K562 (cell line): ENCODE data around the gene ABHD16A. TPM values are rescaled to one million over a fixed set of nuclear protein-coding genes. Genes with fewer than 3 reads are reported as not detected.

Experiments used
- ARHGAP35 ChIP-seq: fragments of 450-650 bp; IDR thresholded peaks from 2 replicates; pipeline ENCODE4 v1.6.1; 2018; ENCODE audit not compliant: partially characterized antibody
- ASH1L ChIP-seq: fragments of 450-650 bp; IDR thresholded peaks from 2 replicates; pipeline ENCODE4 v1.6.1; 2018; ENCODE audit warnings: borderline replicate concordance, mild to moderate bottlenecking, low read depth; ENCODE audit not compliant: partially characterized antibody
- DMBX1 ChIP-seq: fragments of 250-450 bp; sonication (Bioruptor Pico); IDR thresholded peaks from 2 replicates; pipeline ENCODE4 v1.8.0; 2022; ENCODE audit warnings: inconsistent platforms, mild to moderate bottlenecking, moderate library complexity, borderline replicate concordance
- FOXA3 ChIP-seq, 2 experiments: fragments of 450-650 bp in 1 of 2; sonication (generic) in 1 of 2; formaldehyde crosslinking; IDR thresholded peaks in 1 of 2; conservative IDR thresholded peaks in 1 of 2; 2 replicates each; pipeline versions ENCODE4 v1.4.0 to v1.8.0; 2020 to 2022; ENCODE audit warnings: mild to moderate bottlenecking in 2 of 2, missing genetic modification reagents in 1 of 2
- KLF6 ChIP-seq: fragments of 250-450 bp; sonication (Bioruptor Pico); IDR thresholded peaks from 2 replicates; pipeline ENCODE4 v1.4.0; 2020; ENCODE audit warnings: mild to moderate bottlenecking, moderate library complexity, borderline replicate concordance
- NKRF ChIP-seq: fragments of 450-650 bp; IDR thresholded peaks from 2 replicates; pipeline ENCODE4 v1.6.1; 2016; ENCODE audit warnings: borderline replicate concordance
- NR2C2 ChIP-seq, 2 experiments: fragments of 200-800 bp in 1 of 2; sonication (Bioruptor generic) in 1 of 2; sonication (generic) in 1 of 2; formaldehyde crosslinking in 1 of 2; IDR thresholded peaks; 2 replicates each; pipeline versions ENCODE4 v1.6.1 to v1.8.0; 2016 to 2022; ENCODE audit warnings: mild to moderate bottlenecking in 1 of 2, missing compliant biosample characterization in 1 of 2, missing genetic modification characterization in 1 of 2, missing genetic modification reagents in 1 of 2
- STAT6 ChIP-seq: sonication (generic); formaldehyde crosslinking; IDR thresholded peaks from 2 replicates; pipeline ENCODE4 v1.8.1; 2023; ENCODE audit warnings: mild to moderate bottlenecking, missing genetic modification reagents
- USF1 ChIP-seq: sonication (generic); formaldehyde crosslinking; IDR thresholded peaks from 2 replicates; pipeline ENCODE4 v1.9.0; 2022; ENCODE audit warnings: mild to moderate bottlenecking, missing genetic modification reagents
- ZBED1 ChIP-seq: IDR thresholded peaks from 2 replicates; pipeline ENCODE4 v1.6.1; 2014
- ZBTB7A ChIP-seq: IDR thresholded peaks from 2 replicates; pipeline ENCODE4 v1.6.1; 2011; ENCODE audit warnings: low read depth, mild to moderate bottlenecking, low read length, moderate library complexity, borderline replicate concordance; ENCODE audit not compliant: control insufficient read depth
- ZNF140 ChIP-seq: fragments of 250-450 bp; sonication (Bioruptor Pico); IDR thresholded peaks from 2 replicates; pipeline ENCODE4 v1.8.0; 2021; ENCODE audit warnings: moderate library complexity, mild to moderate bottlenecking, inconsistent platforms
- ZNF263 ChIP-seq: sonication (generic); formaldehyde crosslinking; IDR thresholded peaks from 2 replicates; pipeline ENCODE4 v1.8.0; 2022; ENCODE audit warnings: mild to moderate bottlenecking, missing genetic modification reagents, borderline replicate concordance
- ZNF277 ChIP-seq: fragments of 250-450 bp; sonication (Bioruptor Pico); IDR thresholded peaks from 2 replicates; pipeline ENCODE4 v1.8.0; 2022; ENCODE audit warnings: inconsistent platforms, mild to moderate bottlenecking, moderate library complexity, borderline replicate concordance
- ZNF408 ChIP-seq: fragments of 250-450 bp; sonication (Bioruptor Pico); IDR thresholded peaks from 2 replicates; pipeline ENCODE4 v1.4.0; 2020; ENCODE audit warnings: low read depth, mild to moderate bottlenecking, moderate library complexity
- ZNF707 ChIP-seq: fragments of 250-450 bp; sonication (Bioruptor Pico); conservative IDR thresholded peaks from 2 replicates; pipeline ENCODE4 v1.8.0; 2022; ENCODE audit warnings: inconsistent platforms, mild to moderate bottlenecking, moderate library complexity
- ZSCAN29 ChIP-seq: fragments of 450-650 bp; IDR thresholded peaks from 2 replicates; pipeline ENCODE4 v1.6.1; 2017
- ZSCAN32 ChIP-seq: fragments of 450-650 bp; formaldehyde crosslinking; IDR thresholded peaks from 2 replicates; pipeline ENCODE4 v1.4.0; 2020; ENCODE audit warnings: mild to moderate bottlenecking, moderate library complexity
- polyA plus RNA-seq, 8 experiments: library from polyadenylated mRNA; depleted of rRNA in 4 of 8; stranded (reverse) in 5 of 8; unstranded in 3 of 8; fragments of >200 nt; fragmentation: Nextera tagmentation in 2 of 8; fragmentation: Illumina TruSeq in 1 of 8; extraction: Ambion mirVana in 2 of 8; extraction: Trizol in 1 of 8; gene quantifications; 2 replicates each; pipeline versions ENCODE4 v1.2.1 to v1.2.3, GENCODE V29; 2011 to 2014; ENCODE audit warnings: inconsistent platforms in 1 of 8, missing spikeins in 1 of 8
- total RNA-seq, 7 experiments: library from RNA; depleted of rRNA in 6 of 7; stranded (reverse); fragments of >200 nt in 6 of 7; fragmentation: Illumina TruSeq in 2 of 7; extraction: Trizol in 2 of 7; gene quantifications; 2 replicates each; pipeline versions ENCODE4 v1.2.1 to v1.2.3, GENCODE V29; 2011 to 2021; ENCODE audit warnings: low replicate concordance in 1 of 7

Gene ABHD16A
- total and polyA plus RNA-seq, 9 of the 15 experiments (the other 6 are each of a cell fraction or from before 2014, with no cell fraction given): 25.8 to 120 (median 81.6) TPM

GRCh38 chr6:31659649-31660380 is 43.3 kb downstream of the ABHD16A start (continued):
- TF ChIP-seq USF1 (no peak), ARHGAP35 (no peak), FOXA3 (CRISPR knock-in tag; conservative IDR thresholded peaks at IDR 0.05 in 1 of 2, IDR thresholded peaks at IDR 0.05 in 1 of 2) (peak in 1 of 2 experiments; percentile 36; a peak in 1 of 4 replicates), DMBX1 (CRISPR knock-in tag) (peak; percentile 6; the same call in 1 of the 2 replicates), ZNF140 (0 out of 2 replicates have a peak, but pooled peaks have one; percentile 48), NR2C2 (CRISPR knock-in tag; IDR thresholded peaks at IDR 0.05) (0 out of 2 replicates have a peak, but pooled peaks have one; percentile 27), NR2C2 (tag; IDR thresholded peaks at IDR 0.05) (no peak), ZBED1 (peak; percentile 28; the same call in 1 of the 2 replicates), ZSCAN32 (CRISPR knock-in tag) (no peak), NKRF (peak; percentile 83), ZNF408 (CRISPR knock-in tag) (0 out of 2 replicates have a peak, but pooled peaks have one; percentile 49), ZBTB7A (peak; percentile 9; the same call in 1 of the 2 replicates), ZNF263 (CRISPR knock-in tag) (peak; percentile 82), ZSCAN29 (no peak), ZNF277 (CRISPR knock-in tag) (0 out of 2 replicates have a peak, but pooled peaks have one; percentile 18), ZNF707 (CRISPR knock-in tag) (peak; percentile 23; the same call in 1 of the 2 replicates), KLF6 (CRISPR knock-in tag) (peak; percentile 69; the same call in 1 of the 2 replicates), ASH1L (no peak), STAT6 (CRISPR knock-in tag) (peak; percentile 10; the same call in 1 of the 2 replicates)
